Measurements from ENCODE around the gene AQP7.

AQP7 gene

GRCh38 chr9:33344145-33344544 is 58.2 kb downstream of the AQP7 start:
- no peak overlapping the region for H3K27ac Mint-ChIP-seq
- DNase-seq: no peak
- no peaks in the 10 kb centered on the region for H3K27me3 Mint-ChIP-seq
- H3K9me3 Mint-ChIP-seq: peaks cover 18 to 22% of the 10 kb centered on the region in 2 donors
- no peak for ATAC-seq
- no peak overlapping the region for H3K4me3 Mint-ChIP-seq
- peaks cover 8% of the 10 kb centered on the region for H3K4me1 Mint-ChIP-seq

- Mint-ChIP-seq H3K4me1 (peaks cover 8% of the 10 kb centered on the region), H3K4me3 (no peak overlapping the region), H3K27ac (no peak overlapping the region), H3K27me3 (no peaks in the 10 kb centered on the region), H3K9me3 (peaks cover 21 to 31% of the 10 kb centered on the region in 2 donors)
- DNase-seq: no peak
- ATAC-seq: no peak
Observed at GRCh38 chr9:33341182-33341581, 61.2 kb downstream of the AQP7 start.

- peak overlapping the region in 1 of 2 donors; percentile 6 for H3K27ac Mint-ChIP-seq
- H3K4me1 Mint-ChIP-seq: peaks cover 8% of the 10 kb centered on the region
- H3K27me3 Mint-ChIP-seq: no peaks in the 10 kb centered on the region
- no peak for ATAC-seq
- peaks cover 21 to 31% of the 10 kb centered on the region in 2 donors for H3K9me3 Mint-ChIP-seq
- no peak overlapping the region for H3K4me3 Mint-ChIP-seq
- no peak for DNase-seq
Observed at GRCh38 chr9:33340186-33340585, 62.2 kb downstream of the AQP7 start.

Measured in stimulated activated naive CD8-positive, alpha-beta T cell treated with anti-CD3 and anti-CD28 coated beads, Interleukin-15, amount 100 ng/mL, for 72 hours (primary cell).